Left lung (tissue), 10 donors: ENCODE results near the gene SHC3. TPM values are rescaled to one million over a fixed set of nuclear protein-coding genes. Genes with fewer than 3 reads are reported as not detected.
A peak's percentile ranks its signal among the peaks of the same experiment; 100 is the strongest.

Experiments used
- ATAC-seq: fragments of 200-7000 bp; cut with Tn5 transposase; one replicate; pipeline ENCODE4 v1.9.1; 2020; ENCODE audit warnings: moderate library complexity
- DNase-seq, 4 donors: peaks; one replicate each; pipeline ENCODE4 v3.0.0-alpha.2; 2013 to 2020
- H3K27ac ChIP-seq, 2 donors: fragments of 200-600 bp; sonication (generic) in 1 of 2; one replicate each; pipeline versions ENCODE4 v1.5.0 to v1.8.0; 2020 to 2021
- H3K27me3 ChIP-seq, 2 donors: fragments of 200-600 bp; sonication (generic) in 1 of 2; one replicate each; pipeline versions ENCODE4 v1.5.0 to v1.8.0; 2020 to 2021
- H3K36me3 ChIP-seq, 2 donors: fragments of 200-600 bp; sonication (generic) in 1 of 2; one replicate each; pipeline versions ENCODE4 v1.5.0 to v1.8.0; 2020 to 2021
- H3K4me1 ChIP-seq, 2 donors: fragments of 200-600 bp; one replicate each; pipeline ENCODE4 v1.8.0; 2021
- H3K4me3 ChIP-seq, 2 donors: fragments of 200-600 bp; sonication (generic) in 1 of 2; one replicate each; pipeline versions ENCODE4 v1.5.0 to v1.8.0; 2020 to 2021; ENCODE audit warnings: mild to moderate bottlenecking in 1 of 2
- H3K9me3 ChIP-seq, 2 donors: fragments of 200-600 bp; sonication (generic) in 1 of 2; one replicate each; pipeline versions ENCODE4 v1.5.0 to v1.8.0; 2020 to 2021
- CTCF ChIP-seq, 2 donors: fragments of 200-600 bp; sonication (generic) in 1 of 2; IDR thresholded peaks; one replicate each; pipeline versions ENCODE4 v1.5.0 to v1.8.0; 2021; ENCODE audit warnings: antibody characterized with exemption in 2 of 2
- intact Hi-C, 2 donors: fragments of 100-400 bp; cut with DNase I; formaldehyde crosslinking; loops; one replicate each; pipeline versions ENCODE4 v1.11.2 to v1.14.2; 2022
- polyA plus RNA-seq, 6 donors: library from polyadenylated mRNA; unstranded; fragments of 120-200 nt; gene quantifications; one replicate each; pipeline ENCODE4 v1.2.1, GENCODE V29; 2013; ENCODE audit not compliant: insufficient read length in 6 of 6
- total RNA-seq, 2 donors: library from RNA; stranded (reverse); fragmentation: NEBNext Ultra II Directional; extraction: Animal tissue kit (Norgen Biotek cat#: 25700); gene quantifications; one replicate each; pipeline ENCODE4 v1.2.1, GENCODE V29; 2021
- donor health status: DM: no; HTN: yes; CAD: no.
- donor health status: DM: no; HTN: no; CAD: no.

Gene SHC3
- total and polyA plus RNA-seq, 8 donors = 10.4 to 19.2 (median 15.6) TPM

GRCh38 chr9:89173072-89173471 is 5.5 kb downstream of the SHC3 start:
- DNase-seq (no peak), ATAC-seq (peak; percentile 6)
- H3K9me3 ChIP-seq = no peaks in the 10 kb centered on the region
- intact Hi-C loops = no loop called here
- peaks cover 4 to 9% of the 10 kb centered on the region in 2 donors for H3K4me1 ChIP-seq
- peaks cover 7 to 37% of the 10 kb centered on the region in 2 donors for H3K27me3 ChIP-seq
- H3K36me3 ChIP-seq = no peaks in the 10 kb centered on the region
- no peak overlapping the region for H3K4me3 ChIP-seq
- no peak for TF ChIP-seq CTCF (IDR thresholded peaks at IDR 0.05)
- H3K27ac ChIP-seq = no peak overlapping the region

- H3K9me3 ChIP-seq = no peaks in the 10 kb centered on the region
- ATAC-seq = no peak
- DNase-seq = no peak
- TF ChIP-seq CTCF (IDR thresholded peaks at IDR 0.05) = no peak
- no peak overlapping the region for H3K4me3 ChIP-seq
- H3K27me3 ChIP-seq = peaks cover 6 to 30% of the 10 kb centered on the region in 2 donors
- no peak overlapping the region for H3K27ac ChIP-seq
- peaks cover 4 to 9% of the 10 kb centered on the region in 2 donors for H3K4me1 ChIP-seq
- no peaks in the 10 kb centered on the region for H3K36me3 ChIP-seq
- intact Hi-C loops = no loop called here
Measured at GRCh38 chr9:89172398-89172797, 6.2 kb downstream of the SHC3 start.

GRCh38 chr9:89171693-89172092 is 6.9 kb downstream of the SHC3 start:
- DNase-seq = no peak
- peak; percentile 31 for ATAC-seq
- no peaks in the 10 kb centered on the region for H3K9me3 ChIP-seq
- intact Hi-C loops = no loop called here
- H3K27ac ChIP-seq = peak overlapping the region in 1 of 2 donors; percentile 33
- TF ChIP-seq CTCF (IDR thresholded peaks at IDR 0.05) = no peak
- H3K36me3 ChIP-seq = no peaks in the 10 kb centered on the region
- H3K4me3 ChIP-seq = no peak overlapping the region
- H3K4me1 ChIP-seq = peaks cover 4 to 9% of the 10 kb centered on the region in 2 donors
- peaks cover 0 to 23% of the 10 kb centered on the region in 2 donors for H3K27me3 ChIP-seq

DNA sequence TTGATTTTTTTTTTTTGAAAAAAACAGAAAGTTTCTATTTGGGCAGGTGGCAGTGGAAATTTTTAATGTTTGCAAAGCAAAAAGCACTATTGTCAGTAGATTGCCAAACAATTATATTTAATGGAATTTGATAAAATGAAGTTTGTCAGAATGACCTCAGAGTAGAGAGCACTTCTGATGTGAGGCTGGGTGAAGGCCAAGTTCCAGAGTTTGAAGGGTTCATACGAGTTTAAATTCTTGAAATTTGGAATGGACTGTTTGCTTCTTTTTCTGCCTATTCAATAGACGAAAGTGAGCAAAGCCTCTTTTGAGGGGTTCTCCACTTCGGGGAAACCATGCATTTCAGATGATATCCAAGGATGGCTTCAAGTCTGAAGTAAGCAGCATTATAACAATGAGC is 7.4 kb downstream of the SHC3 start:
- DNase-seq (peak in 1 of 4 donors; percentile 50), ATAC-seq (peak; percentile 33)
- Histone ChIP-seq H3K9me3 (no peaks in the 10 kb centered on the region), H3K36me3 (no peaks in the 10 kb centered on the region), H3K27ac (peak overlapping the region in 1 of 2 donors; percentile 33), H3K4me3 (no peak overlapping the region), H3K27me3 (peaks cover 0 to 18% of the 10 kb centered on the region in 2 donors), H3K4me1 (peaks cover 4 to 9% of the 10 kb centered on the region in 2 donors)
- TF ChIP-seq CTCF (IDR thresholded peaks at IDR 0.05) = no peak
- intact Hi-C loops = no loop called here

- Histone ChIP-seq H3K27ac (no peak overlapping the region), H3K4me3 (no peak overlapping the region), H3K4me1 (peaks cover 4 to 9% of the 10 kb centered on the region in 2 donors), H3K36me3 (no peaks in the 10 kb centered on the region), H3K27me3 (peaks cover 0 to 2% of the 10 kb centered on the region in 2 donors), H3K9me3 (no peaks in the 10 kb centered on the region)
- DNase-seq = no peak
- no peak for ATAC-seq
- TF ChIP-seq CTCF (IDR thresholded peaks at IDR 0.05) = no peak
- intact Hi-C loops = no loop called here
Measured at GRCh38 chr9:89168901-89169813, 9.5 kb downstream of the SHC3 start.
